GM18909 (cell line): ENCODE results near the gene ICA1.

Experiments
- ATAC-seq: cut with Tn5 transposase; IDR thresholded peaks from one replicate; pipeline ENCODE4 v1.9.1; 2021; ENCODE audit warnings: mild to moderate bottlenecking; ENCODE audit not compliant: unreplicated experiment, poor library complexity

The ICA1 gene

DNA sequence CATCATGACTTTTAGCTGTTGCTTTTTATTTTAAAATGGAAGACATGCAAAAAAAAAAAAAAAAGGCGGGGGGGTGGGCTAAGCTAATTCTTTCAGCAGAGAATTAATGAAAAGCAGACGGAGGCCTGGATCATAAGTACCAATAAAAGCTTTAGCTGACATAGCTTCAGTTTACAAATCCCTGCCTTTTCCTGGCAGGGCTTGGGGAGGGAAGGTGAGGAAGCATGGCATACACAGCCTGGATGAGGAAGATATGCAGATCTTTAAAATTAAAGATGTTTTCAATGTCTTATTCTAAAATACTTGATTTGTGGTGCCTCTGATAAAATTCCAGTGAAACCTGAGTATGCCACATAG lies 57.0 kb downstream of the ICA1 start:
- no peak for ATAC-seq

- no peak for ATAC-seq
These were observed 57.5 kb downstream of the ICA1 start for GRCh38 chr7:8204339-8205030.

GRCh38 chr7:8201846-8202441 lies 60.0 kb downstream of the ICA1 start:
- no peak for ATAC-seq

DNA sequence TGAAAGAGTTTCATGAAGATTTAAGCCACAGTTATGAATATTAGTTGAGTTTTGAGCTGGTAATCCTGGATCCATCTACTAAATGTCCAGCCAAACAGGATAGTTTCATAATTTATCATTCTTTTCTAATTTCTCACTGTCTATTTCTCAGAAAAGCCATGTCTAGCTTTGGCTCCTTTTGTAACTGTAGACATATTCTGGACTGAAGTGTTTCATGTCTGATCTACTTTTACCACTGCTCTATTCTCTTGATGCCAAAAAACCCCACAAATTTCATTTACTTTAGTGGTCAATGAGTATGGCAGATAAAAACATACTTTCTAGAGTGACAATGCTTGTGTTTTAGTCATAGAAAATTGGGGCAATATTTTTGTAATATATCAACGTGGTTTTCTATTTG lies 61.2 kb downstream of the ICA1 start:
- no peak for ATAC-seq

DNA sequence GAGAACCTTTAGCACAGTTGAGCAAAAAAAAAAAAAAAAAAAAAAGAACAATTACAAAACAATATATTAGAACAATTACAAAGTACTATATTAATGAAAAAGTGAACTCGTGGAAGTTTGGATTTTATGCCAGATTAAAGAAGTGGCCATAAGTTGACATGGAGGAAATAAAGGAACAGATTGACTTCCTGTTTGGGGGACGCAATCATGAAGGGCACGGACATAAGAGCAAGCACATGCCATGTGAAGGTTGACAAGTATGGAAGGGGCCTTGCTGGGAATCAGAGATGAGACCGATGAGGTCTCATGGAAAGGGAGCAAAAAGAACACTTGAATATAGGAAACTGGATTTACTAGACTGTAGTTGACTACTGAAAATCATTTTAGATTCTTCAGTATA lies 61.7 kb downstream of the ICA1 start:
- ATAC-seq, result no peak

- ATAC-seq, result no peak
These were observed 63.8 kb downstream of the ICA1 start for GRCh38 chr7:8197994-8198698.

DNA sequence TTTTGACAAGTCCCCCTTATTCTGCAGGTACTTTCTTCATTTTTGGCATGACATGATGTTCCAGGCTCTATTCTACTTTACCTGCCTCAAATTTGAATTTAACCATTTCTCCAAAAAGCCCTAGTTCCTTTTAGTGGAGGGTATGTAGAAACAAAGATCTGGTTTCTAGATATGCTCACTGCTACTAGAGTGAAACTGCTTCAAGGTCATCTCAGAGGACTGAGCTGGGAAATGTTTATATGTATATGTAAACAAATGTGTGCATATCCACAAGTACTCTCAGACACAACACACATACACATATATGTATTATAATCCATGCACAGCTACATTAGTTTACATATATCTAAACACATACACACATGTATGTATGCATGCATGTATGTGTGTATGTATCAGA lies 69.1 kb downstream of the ICA1 start:
- no peak for ATAC-seq

DNA sequence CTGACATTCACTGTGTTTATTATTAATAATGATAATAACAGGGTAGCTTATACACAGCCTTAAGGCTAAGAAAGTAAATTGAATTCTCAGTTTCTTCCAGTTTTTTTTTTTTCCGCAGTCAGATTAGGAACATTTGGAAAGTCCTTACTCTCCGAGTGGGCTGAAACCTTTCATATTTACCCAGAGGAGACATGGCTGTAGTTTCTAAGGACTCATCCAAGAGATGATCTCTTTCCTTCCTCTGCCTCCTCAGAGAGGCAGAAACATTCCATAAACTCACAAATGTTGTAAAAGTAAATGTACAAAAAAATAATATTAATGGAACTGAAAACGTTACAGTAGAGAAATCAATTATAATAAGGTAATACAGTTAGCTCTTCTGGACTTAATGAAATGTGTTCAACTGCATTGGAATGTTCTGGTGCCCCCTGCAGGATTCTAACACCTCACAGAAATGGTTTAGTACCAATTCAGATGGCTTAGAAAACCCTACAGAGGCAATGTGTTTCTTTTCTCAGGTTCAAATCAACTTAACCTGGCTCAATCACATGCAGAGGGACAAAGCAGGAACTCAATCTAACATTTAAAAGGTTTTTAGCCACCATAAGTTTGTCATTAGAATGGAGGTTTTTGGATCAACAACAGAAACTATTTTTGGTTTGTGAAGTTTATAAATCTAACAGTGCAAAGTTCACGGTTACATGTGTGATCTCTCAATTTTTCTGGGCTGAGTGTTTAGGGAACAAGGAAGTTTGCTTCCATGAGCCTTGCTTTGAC lies 71.7 kb downstream of the ICA1 start:
- peak; percentile 87 for ATAC-seq

DNA sequence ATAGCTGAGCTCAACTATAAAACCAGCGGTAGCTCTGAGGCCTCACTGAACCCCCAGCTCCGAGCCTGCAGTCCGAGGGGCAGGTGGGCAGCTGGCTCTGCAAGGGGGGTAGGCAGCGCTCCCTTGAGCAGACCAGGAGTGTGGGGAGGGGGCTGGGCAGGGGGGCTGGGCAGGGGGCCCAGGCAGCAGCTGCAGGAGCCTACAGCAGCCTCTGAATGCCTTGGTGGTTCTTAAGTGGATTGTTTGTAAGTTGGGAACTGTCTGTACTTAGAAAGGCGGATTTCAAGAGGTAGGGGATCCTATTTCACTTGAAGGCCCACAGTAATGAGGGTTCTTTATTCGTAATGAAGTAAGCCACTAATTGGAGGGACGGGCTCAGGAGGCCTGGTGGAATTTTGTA lies 72.3 kb downstream of the ICA1 start:
- ATAC-seq, result no peak

DNA sequence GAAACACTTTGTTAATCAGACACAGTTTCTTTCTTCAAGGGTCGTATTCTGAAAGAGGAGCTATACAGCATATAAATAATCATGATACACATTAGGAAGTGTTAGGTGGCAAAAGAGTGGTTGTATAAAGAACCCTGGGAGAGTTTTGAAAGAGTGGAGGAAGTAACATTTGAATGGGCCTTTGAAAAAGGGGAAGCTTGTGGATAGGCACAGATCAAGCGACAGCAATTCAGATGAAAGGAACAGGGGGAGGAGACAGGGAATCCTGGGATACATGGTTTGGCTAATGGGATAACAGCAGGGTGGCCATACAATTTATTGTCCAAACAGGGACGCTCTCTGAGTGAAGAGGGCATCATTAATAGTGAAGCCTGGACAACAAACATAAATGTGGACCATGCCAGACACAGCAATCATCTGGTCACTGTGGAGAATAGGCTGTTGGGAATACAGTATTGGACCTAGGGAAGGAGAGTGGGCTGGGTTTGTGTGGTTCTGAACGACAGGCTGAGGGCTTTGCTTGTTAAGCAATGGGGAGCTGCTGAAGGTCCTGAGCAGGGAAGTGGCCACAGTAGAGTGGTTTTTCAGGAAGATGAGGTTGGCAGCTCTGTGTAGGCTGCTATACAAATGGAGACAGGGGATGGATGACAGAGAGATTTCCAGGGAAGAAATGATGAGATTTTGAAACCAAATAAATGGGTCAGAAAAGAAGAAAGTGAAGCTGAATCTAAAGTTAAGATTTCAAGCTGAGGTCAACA lies 75.9 kb downstream of the ICA1 start:
- ATAC-seq, result no peak

GRCh38 chr7:8184221-8184620 lies 77.7 kb downstream of the ICA1 start:
- ATAC-seq, result no peak

GRCh38 chr7:8179486-8179885 lies 82.5 kb downstream of the ICA1 start:
- ATAC-seq, result no peak

- no peak for ATAC-seq
These were observed 83.6 kb downstream of the ICA1 start for GRCh38 chr7:8178353-8178752.

GRCh38 chr7:8177109-8177933 lies 84.6 kb downstream of the ICA1 start:
- peak; percentile 55 for ATAC-seq

DNA sequence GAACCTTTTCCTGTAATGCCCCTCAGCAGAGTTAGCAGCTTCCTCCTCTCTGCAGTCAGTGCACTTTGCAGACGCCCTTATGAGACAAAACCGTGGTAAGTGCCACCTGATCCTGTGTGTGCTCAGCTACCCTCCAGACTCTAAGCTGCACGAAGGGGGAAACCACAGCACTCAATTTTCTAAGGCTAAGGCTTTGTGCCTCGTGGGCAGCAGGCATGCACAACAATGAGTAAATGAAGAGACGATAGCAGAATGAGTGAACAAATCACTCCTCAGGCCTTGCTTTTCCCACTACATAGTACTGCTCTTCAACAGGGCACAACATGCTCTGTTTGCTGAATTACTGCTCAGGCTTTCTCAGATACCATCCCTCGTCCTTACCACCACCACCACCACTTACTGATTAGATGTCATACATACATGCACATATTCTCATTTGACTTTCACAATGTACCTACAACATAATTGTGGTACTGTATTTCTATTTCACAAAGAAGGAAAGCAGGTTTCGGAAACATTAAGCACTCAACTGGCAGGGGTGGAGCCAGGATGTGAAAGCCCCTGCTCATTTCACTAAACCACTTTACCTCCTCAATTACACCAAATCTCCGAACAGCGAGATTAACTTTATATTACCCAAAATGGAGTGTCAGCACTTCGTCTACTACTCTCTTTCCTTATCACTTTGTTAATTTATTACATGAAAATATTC lies 85.4 kb downstream of the ICA1 start:
- ATAC-seq, result peak; percentile 87

DNA sequence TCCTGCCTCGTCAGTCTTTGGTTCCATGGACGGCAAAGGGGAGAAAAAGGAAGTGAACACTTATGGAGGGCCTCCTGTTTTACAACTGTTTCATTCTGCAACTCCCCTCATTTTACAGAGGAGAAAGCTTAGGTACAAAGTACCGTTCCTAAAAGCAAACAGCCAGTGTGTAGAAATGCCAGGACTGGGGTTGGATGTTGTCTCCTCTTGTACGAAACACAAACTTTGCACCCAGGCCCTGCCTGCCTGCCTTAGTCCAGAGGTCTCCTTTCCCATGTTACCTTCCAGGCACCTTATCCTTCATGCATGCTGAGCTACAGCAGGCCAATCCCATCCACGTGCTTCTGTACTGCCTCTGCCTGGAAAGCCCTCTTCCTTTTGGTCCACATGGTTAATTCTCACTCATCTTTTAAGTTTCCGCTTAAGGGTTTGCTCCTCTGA lies 86.0 kb downstream of the ICA1 start:
- ATAC-seq, result no peak

DNA sequence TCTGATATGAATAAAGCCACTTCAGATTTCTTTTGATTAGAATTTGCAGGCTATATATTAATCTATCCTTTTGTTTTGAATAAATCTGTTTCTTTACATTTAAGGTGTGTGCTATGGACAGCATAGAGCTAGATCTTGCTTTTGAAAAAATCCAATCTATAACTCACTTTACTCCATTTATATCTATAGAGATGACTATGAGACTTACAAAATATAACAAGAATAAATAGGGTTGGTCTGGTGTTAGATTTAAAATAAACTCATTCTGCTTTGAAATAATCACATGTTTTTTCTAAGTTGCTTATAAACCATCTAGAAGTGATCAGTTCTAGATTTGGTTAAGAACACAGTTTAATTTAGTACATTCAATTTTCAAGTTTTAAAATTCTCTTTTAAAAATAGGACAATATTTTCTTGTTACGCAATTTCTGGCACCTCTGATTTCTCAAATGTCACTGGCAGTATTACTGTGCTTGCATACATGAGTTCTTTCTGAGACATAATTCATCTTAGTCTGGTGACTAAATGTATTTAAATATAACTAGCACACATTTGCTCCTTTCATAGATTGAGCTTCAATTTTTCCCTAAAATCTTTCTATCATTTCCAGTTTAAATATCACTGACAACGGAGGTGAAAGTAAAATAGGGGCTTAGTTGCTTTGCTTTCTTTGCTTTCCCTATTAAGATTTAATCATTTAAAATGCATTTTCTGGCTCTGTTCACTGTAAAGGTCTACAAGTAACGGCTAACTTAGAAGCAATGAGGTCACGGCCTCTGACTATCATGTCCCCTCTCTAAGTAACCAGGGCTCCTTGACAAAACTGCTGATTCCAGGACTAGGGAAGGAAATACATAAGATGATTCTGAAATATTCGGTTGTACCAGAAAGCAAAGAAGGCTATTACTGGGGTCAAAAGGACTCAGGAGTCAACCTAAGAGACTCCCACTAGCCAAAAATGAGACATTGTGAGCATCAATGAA lies 89.3 kb downstream of the ICA1 start:
- no peak for ATAC-seq

GRCh38 chr7:8169171-8169570 lies 92.8 kb downstream of the ICA1 start:
- no peak for ATAC-seq
